ENCODE results near the gene C2orf76. TPM values are rescaled to one million over a fixed set of nuclear protein-coding genes. Genes with fewer than 3 reads are reported as not detected.

C2orf76 gene
- total RNA-seq, 2 donors from 2014 or later = 15.8 to 16.2 TPM

GRCh38 chr2:119289642-119290041 lies 77.0 kb downstream of the C2orf76 start:
- TF ChIP-seq CTCF (IDR thresholded peaks at IDR 0.05) (no peak), POLR2AphosphoS5 (IDR thresholded peaks at IDR 0.05) (no peak), POLR2A (IDR thresholded peaks at IDR 0.05) (no peak)
- Histone ChIP-seq H3K4me1 (replicated peaks) (peaks cover 8% of the 10 kb centered on the region), H3K36me3 (no peaks in the 10 kb centered on the region), H3K4me3 (no peak overlapping the region), H3K9me3 (no peaks in the 10 kb centered on the region), H3K27me3 (replicated peaks; ENCODE audit: insufficient read depth) (no peaks in the 10 kb centered on the region), H3K27ac (peak overlapping the region; percentile 33 to 46)
- DNase-seq (ENCODE audit: low spot score) = no peak
- WGBS = 78% methylated on average over 6 of the region's 6 CpGs
- intact Hi-C loops (cut with DNase I) = no loop called here

GRCh38 chr2:119289093-119289492 lies 77.5 kb downstream of the C2orf76 start:
- no peak for TF ChIP-seq POLR2A (IDR thresholded peaks at IDR 0.05)
- no peak for TF ChIP-seq CTCF (IDR thresholded peaks at IDR 0.05)
- peak; percentile 69 for TF ChIP-seq POLR2AphosphoS5 (IDR thresholded peaks at IDR 0.05)
- 47% methylated on average over 11 of the region's 11 CpGs for WGBS
- intact Hi-C loops (cut with DNase I) = no loop called here
- Histone ChIP-seq H3K9me3 (no peaks in the 10 kb centered on the region), H3K27ac (peak overlapping the region; percentile 33 to 46), H3K36me3 (no peaks in the 10 kb centered on the region), H3K4me3 (no peak overlapping the region), H3K27me3 (replicated peaks; ENCODE audit: insufficient read depth) (no peaks in the 10 kb centered on the region), H3K4me1 (replicated peaks) (peaks cover 8% of the 10 kb centered on the region)
- DNase-seq (ENCODE audit: low spot score) = no peak

GRCh38 chr2:119288576-119288975 lies 78.1 kb downstream of the C2orf76 start:
- TF ChIP-seq POLR2A (IDR thresholded peaks at IDR 0.05) = no peak
- TF ChIP-seq POLR2AphosphoS5 (IDR thresholded peaks at IDR 0.05) = no peak
- no peak for TF ChIP-seq CTCF (IDR thresholded peaks at IDR 0.05)

DNA sequence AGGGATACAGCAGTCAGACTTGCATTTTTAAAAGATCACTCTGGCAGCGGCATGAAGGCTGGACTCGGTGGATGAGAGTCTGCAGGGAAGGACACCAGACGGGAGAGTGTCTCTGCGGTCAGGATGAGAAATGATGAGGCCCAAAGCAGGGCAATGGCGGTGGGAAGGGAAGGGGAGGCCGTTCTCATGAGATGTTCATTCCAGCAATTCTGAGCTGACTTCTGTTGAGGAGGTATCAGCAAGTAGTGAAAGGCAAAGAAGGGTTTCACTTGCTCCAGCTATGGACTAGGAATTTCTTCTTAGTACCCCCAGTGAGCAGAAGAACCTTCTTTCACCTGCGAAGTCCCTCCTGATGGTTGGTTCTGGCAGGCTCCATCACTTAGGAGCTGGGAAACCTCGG lies 80.0 kb downstream of the C2orf76 start:
- no peak for DNase-seq (ENCODE audit: low spot score)
- no peak for TF ChIP-seq POLR2AphosphoS5 (IDR thresholded peaks at IDR 0.05)
- no peak for TF ChIP-seq CTCF (IDR thresholded peaks at IDR 0.05)
- no peak for TF ChIP-seq POLR2A (IDR thresholded peaks at IDR 0.05)
- intact Hi-C loops (cut with DNase I) = no loop called here
- 88% methylated on average over 8 of the region's 8 CpGs for WGBS
- Histone ChIP-seq H3K36me3 (no peaks in the 10 kb centered on the region), H3K27me3 (replicated peaks; ENCODE audit: insufficient read depth) (no peaks in the 10 kb centered on the region), H3K27ac (no peak overlapping the region), H3K9me3 (no peaks in the 10 kb centered on the region), H3K4me1 (replicated peaks) (peaks cover 14% of the 10 kb centered on the region), H3K4me3 (no peak overlapping the region)

More at GRCh38 chr2:119288576-119288975, 78.1 kb downstream of the C2orf76 start:
- WGBS = 81% methylated on average over 6 of the region's 6 CpGs
- intact Hi-C loops (cut with DNase I) = no loop called here
- H3K27me3 ChIP-seq (replicated peaks; ENCODE audit: insufficient read depth) = no peaks in the 10 kb centered on the region
- no peak for DNase-seq (ENCODE audit: low spot score)
- H3K4me3 ChIP-seq = no peak overlapping the region
- peak overlapping the region in 1 of 2 donors; percentile 46 for H3K27ac ChIP-seq
- H3K36me3 ChIP-seq = no peaks in the 10 kb centered on the region
- H3K4me1 ChIP-seq (replicated peaks) = peaks cover 8% of the 10 kb centered on the region
- no peaks in the 10 kb centered on the region for H3K9me3 ChIP-seq

DNA sequence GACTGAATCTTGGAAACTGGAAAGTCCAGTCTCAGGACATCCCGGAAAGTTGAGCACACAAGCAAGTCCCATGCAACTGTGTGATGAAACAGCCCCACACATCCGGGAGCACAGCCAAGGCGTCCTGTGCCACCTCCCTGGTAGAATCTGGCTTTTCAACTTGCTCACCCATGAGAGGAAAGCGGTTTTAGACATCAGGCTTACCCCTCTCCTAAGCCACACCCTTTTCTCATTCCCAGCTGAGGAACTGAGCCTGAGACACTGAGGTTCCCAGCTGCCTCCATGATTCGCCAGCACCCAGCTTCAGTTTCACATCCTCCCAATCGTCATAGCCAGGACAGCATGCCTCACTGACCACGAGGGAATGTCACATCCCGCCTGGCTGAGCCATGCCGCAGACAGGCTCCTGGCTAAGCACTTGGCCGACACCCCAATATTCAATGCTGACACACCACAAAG lies 82.7 kb downstream of the C2orf76 start:
- intact Hi-C loops (cut with DNase I) = no loop called here
- no peak for TF ChIP-seq CTCF (IDR thresholded peaks at IDR 0.05)
- peak; percentile 90 for TF ChIP-seq POLR2AphosphoS5 (IDR thresholded peaks at IDR 0.05)
- WGBS = 28% methylated on average over 10 of the region's 10 CpGs
- no peaks in the 10 kb centered on the region for H3K9me3 ChIP-seq
- DNase-seq (ENCODE audit: low spot score) = peak; percentile 95
- peak overlapping the region; percentile 68 to 85 for H3K27ac ChIP-seq
- H3K27me3 ChIP-seq (replicated peaks; ENCODE audit: insufficient read depth) = no peaks in the 10 kb centered on the region
- no peaks in the 10 kb centered on the region for H3K36me3 ChIP-seq
- peaks cover 8% of the 10 kb centered on the region for H3K4me1 ChIP-seq (replicated peaks)
- no peak overlapping the region for H3K4me3 ChIP-seq

Measured in prostate gland (tissue), 2 donors.